IPS-18a (cell line): ENCODE data around the gene MTOR.

Source experiments
- H3K27ac ChIP-seq: one replicate; pipeline ENCODE4 v1.5.1; 2013; ENCODE audit warnings: low read length
- H3K27me3 ChIP-seq: one replicate; pipeline ENCODE4 v1.6.1; 2013; ENCODE audit warnings: mild to moderate bottlenecking, low read length; ENCODE audit not compliant: control insufficient read depth, insufficient read depth
- H3K36me3 ChIP-seq: one replicate; pipeline ENCODE4 v1.6.1; 2013; ENCODE audit warnings: low read depth, low read length; ENCODE audit not compliant: control insufficient read depth
- H3K4me1 ChIP-seq: one replicate; pipeline ENCODE4 v1.6.1; 2013; ENCODE audit warnings: low read depth, low read length; ENCODE audit not compliant: control insufficient read depth
- H3K4me3 ChIP-seq: one replicate; pipeline ENCODE4 v1.5.1; 2013; ENCODE audit warnings: low read length
- H3K9ac ChIP-seq: one replicate; pipeline ENCODE4 v1.6.1; 2013; ENCODE audit warnings: mild to moderate bottlenecking, low read length, moderate library complexity
- H3K9me3 ChIP-seq: one replicate; pipeline ENCODE4 v1.6.1; 2013; ENCODE audit warnings: low read depth, low read length; ENCODE audit not compliant: control insufficient read depth

The MTOR gene

GRCh38 chr1:11143401-11143800 lies 119.0 kb downstream of the MTOR start:
- Histone ChIP-seq H3K27me3 (no peaks in the 10 kb centered on the region), H3K36me3 (peaks cover 62% of the 10 kb centered on the region), H3K9me3 (no peaks in the 10 kb centered on the region), H3K9ac (no peak overlapping the region), H3K4me3 (no peak overlapping the region), H3K4me1 (peaks cover 8% of the 10 kb centered on the region), H3K27ac (no peak overlapping the region)

GRCh38 chr1:11142618-11143391 lies 119.5 kb downstream of the MTOR start:
- peaks cover 65% of the 10 kb centered on the region for H3K36me3 ChIP-seq
- H3K4me1 ChIP-seq, result peaks cover 8% of the 10 kb centered on the region
- H3K9ac ChIP-seq, result no peak overlapping the region
- H3K27ac ChIP-seq, result no peak overlapping the region
- no peak overlapping the region for H3K4me3 ChIP-seq
- H3K9me3 ChIP-seq, result no peaks in the 10 kb centered on the region
- no peaks in the 10 kb centered on the region for H3K27me3 ChIP-seq

GRCh38 chr1:11138952-11139351 lies 123.4 kb downstream of the MTOR start:
- H3K27me3 ChIP-seq, result no peaks in the 10 kb centered on the region
- H3K4me1 ChIP-seq, result no peaks in the 10 kb centered on the region
- no peak overlapping the region for H3K4me3 ChIP-seq
- H3K9me3 ChIP-seq, result no peaks in the 10 kb centered on the region
- H3K27ac ChIP-seq, result no peak overlapping the region
- H3K36me3 ChIP-seq, result peaks cover 56% of the 10 kb centered on the region
- H3K9ac ChIP-seq, result no peak overlapping the region

GRCh38 chr1:11138029-11138428 lies 124.3 kb downstream of the MTOR start:
- Histone ChIP-seq H3K36me3 (peaks cover 57% of the 10 kb centered on the region), H3K4me1 (no peaks in the 10 kb centered on the region), H3K27ac (no peak overlapping the region), H3K9ac (no peak overlapping the region), H3K4me3 (no peak overlapping the region), H3K27me3 (no peaks in the 10 kb centered on the region), H3K9me3 (no peaks in the 10 kb centered on the region)

DNA sequence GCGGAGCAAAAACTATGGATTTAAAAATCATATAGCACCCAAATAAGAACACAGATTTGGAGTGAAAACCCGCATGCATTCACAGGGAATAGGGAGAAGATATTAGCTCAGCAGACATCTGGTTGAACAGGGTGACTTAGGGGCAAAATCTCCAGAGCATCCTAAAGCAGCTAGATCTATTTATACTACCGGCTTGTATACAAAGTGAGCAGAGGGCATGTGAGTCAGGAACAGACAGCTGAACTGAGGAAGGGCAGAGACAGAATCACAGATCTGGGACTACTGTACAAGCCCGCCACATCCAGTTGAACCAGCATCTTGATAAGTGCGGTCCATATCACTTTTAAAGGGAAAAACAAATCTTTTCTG lies 127.5 kb downstream of the MTOR start:
- H3K27ac ChIP-seq, result no peak overlapping the region
- peaks cover 76% of the 10 kb centered on the region for H3K36me3 ChIP-seq
- H3K9me3 ChIP-seq, result no peaks in the 10 kb centered on the region
- no peak overlapping the region for H3K9ac ChIP-seq
- H3K4me3 ChIP-seq, result no peak overlapping the region
- no peaks in the 10 kb centered on the region for H3K27me3 ChIP-seq
- no peaks in the 10 kb centered on the region for H3K4me1 ChIP-seq

DNA sequence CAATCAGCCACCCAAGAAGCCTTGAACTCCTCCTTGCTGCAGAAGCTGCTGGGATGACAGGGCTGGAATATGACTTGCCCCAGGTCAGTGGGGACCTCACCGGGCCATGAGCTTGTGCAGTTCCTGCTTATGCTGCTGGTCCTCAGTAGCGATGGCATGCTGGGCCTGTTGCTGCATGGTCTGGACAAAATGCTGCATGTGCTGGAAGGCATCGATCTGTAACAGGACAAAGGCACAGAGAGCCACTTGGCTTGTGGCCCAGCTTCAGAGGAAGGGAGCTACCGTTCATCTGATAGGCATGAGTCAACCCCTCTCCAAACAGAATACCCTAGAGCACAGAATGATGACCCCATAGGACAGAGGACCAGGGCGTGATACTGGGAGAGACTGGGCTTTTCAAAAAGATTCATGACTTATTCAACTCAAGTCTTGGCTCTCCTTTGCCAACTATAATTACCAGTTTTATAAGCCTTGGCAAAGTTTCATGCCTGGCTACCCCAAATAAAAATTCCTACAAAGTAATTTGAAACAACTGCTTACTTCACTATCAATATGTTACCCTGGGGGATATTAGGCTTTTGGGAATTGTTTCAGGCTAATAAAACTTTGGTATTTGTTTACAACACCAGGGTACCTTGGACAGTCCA lies 128.0 kb downstream of the MTOR start:
- Histone ChIP-seq H3K27ac (no peak overlapping the region), H3K4me3 (no peak overlapping the region), H3K4me1 (no peaks in the 10 kb centered on the region), H3K9ac (no peak overlapping the region), H3K36me3 (peaks cover 79% of the 10 kb centered on the region), H3K27me3 (no peaks in the 10 kb centered on the region), H3K9me3 (no peaks in the 10 kb centered on the region)

DNA sequence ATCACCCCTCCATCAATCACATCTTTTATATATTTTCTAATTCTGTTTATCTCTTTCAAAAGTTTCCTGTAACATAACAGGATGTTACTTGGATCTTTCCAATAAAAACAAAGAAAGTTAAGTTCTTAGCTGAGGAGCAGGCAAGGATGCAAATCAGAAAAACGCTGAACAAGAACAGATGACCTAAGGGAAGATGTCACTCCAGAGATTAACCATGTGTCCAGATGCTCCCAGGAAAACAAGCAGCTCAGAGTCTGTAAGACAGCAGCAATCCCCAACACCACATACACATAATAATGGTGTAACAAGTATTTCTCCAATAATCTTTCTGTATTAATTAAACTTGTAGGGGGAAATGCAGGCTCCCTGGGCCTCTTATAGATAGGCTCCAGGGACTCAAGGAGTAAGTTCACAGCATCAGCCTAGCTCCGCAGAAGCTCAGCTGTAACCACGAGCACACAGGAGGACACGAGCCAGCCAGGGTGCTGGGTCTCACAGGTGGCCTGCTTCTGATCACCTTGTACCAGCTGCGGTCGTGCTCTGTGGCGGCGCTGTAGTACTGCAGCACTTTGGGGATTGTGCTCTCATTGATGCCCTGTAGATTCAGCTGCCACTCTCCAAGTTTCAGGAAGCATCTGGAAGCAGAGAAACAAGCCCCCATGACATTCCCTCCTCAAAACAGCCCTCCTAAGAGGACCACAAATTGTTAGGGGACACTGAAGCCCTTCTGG lies 129.6 kb downstream of the MTOR start:
- no peak overlapping the region for H3K27ac ChIP-seq

GRCh38 chr1:11131816-11132215 lies 130.5 kb downstream of the MTOR start:
- Histone ChIP-seq H3K4me1 (no peaks in the 10 kb centered on the region), H3K4me3 (no peak overlapping the region), H3K27ac (no peak overlapping the region), H3K27me3 (no peaks in the 10 kb centered on the region), H3K9ac (no peak overlapping the region), H3K9me3 (no peaks in the 10 kb centered on the region), H3K36me3 (peaks cover 81% of the 10 kb centered on the region)

More for the DNA sequence above, 129.6 kb downstream of the MTOR start:
- Histone ChIP-seq H3K4me3 (no peak overlapping the region), H3K9ac (no peak overlapping the region), H3K4me1 (no peaks in the 10 kb centered on the region), H3K9me3 (no peaks in the 10 kb centered on the region), H3K36me3 (peaks cover 80% of the 10 kb centered on the region), H3K27me3 (no peaks in the 10 kb centered on the region)

GRCh38 chr1:11130406-11130805 lies 131.9 kb downstream of the MTOR start:
- H3K9me3 ChIP-seq, result no peaks in the 10 kb centered on the region
- no peak overlapping the region for H3K9ac ChIP-seq
- H3K4me3 ChIP-seq, result no peak overlapping the region
- H3K36me3 ChIP-seq, result peaks cover 85% of the 10 kb centered on the region
- no peaks in the 10 kb centered on the region for H3K27me3 ChIP-seq
- no peaks in the 10 kb centered on the region for H3K4me1 ChIP-seq
- H3K27ac ChIP-seq, result no peak overlapping the region

DNA sequence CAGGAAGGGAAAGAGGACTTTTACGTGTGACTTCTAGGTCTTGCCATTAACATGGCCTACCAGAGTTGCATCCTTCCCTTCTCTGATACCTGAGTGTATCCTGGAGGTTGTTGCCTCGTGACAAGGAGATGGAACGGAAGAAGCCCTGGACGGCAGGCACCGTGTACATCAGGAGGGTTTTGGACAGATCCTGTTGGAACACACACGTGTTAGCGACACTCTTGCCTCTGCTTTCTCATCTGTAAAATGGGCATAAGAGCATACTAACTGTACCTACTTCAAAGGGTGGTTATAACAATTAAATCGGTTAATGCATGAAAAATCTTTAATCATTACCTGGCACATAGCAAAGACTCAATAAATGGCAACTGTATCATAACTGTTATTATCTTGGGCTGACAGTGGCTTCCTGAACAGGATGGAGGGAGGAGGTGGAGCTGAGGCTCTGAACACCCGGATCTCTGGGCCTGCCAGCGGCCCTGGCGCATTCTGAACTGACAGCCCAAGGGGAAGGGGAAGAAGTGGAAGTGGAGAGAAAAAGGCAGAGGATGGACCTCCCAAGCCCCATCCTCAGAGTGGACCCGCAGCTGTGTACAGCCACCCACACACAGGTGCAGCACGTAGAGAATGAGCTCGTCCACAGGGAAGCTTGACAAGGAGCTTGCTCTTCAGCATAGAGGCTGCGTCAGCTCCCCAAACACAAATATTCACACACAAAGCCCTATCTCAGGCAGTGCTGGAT lies 132.5 kb downstream of the MTOR start:
- Histone ChIP-seq H3K9ac (no peak overlapping the region), H3K4me1 (no peaks in the 10 kb centered on the region), H3K9me3 (no peaks in the 10 kb centered on the region), H3K36me3 (peaks cover 87% of the 10 kb centered on the region), H3K27ac (no peak overlapping the region), H3K27me3 (no peaks in the 10 kb centered on the region), H3K4me3 (no peak overlapping the region)

GRCh38 chr1:11126569-11126968 lies 135.8 kb downstream of the MTOR start:
- no peaks in the 10 kb centered on the region for H3K9me3 ChIP-seq
- H3K4me1 ChIP-seq, result no peaks in the 10 kb centered on the region
- H3K9ac ChIP-seq, result no peak overlapping the region
- H3K27me3 ChIP-seq, result no peaks in the 10 kb centered on the region
- H3K36me3 ChIP-seq, result peaks cover 75% of the 10 kb centered on the region
- no peak overlapping the region for H3K4me3 ChIP-seq
- H3K27ac ChIP-seq, result no peak overlapping the region
